Erythroblast (primary cell): ENCODE measurements around the gene TLR2.

ENCODE experiments used
- GATA1 ChIP-seq: IDR thresholded peaks from 2 replicates; pipeline ENCODE4 v1.6.1; 2011; ENCODE audit warnings: low read depth, mild to moderate bottlenecking, control low read depth, low read length, moderate library complexity
- POLR2A ChIP-seq: IDR thresholded peaks from 2 replicates; pipeline ENCODE4 v1.6.1; 2011; ENCODE audit warnings: mild to moderate bottlenecking, low read length

GRCh38 chr4:153722036-153722435, 38.0 kb downstream of the TLR2 start:
- TF ChIP-seq POLR2A (no peak), GATA1 (no peak)
